GM21825 (cell line): ENCODE data around the gene BTBD9.

Experiments used
- ATAC-seq: cut with Tn5 transposase; IDR thresholded peaks from one replicate; pipeline ENCODE4 v1.9.1; 2021; ENCODE audit warnings: mild to moderate bottlenecking, moderate library complexity; ENCODE audit not compliant: unreplicated experiment

The BTBD9 gene

DNA sequence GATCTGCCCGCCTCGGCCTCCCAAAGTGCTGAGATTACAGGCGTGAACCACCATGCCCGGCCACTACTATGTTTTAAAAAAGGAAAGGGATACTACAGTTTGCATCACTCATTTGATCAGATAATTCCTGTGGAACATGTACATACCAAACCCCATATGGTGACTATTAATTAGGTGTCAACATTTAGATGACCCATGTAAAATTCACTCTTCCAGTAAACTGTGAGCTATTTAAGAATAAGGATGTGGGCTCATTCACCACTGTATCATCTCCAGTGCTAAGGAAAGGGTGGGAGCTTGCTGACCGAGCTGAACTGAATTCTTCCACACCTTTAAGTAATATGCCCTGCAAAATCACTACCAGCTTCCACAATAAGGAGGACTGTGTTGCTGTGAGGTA, 127.5 kb downstream of the BTBD9 start:
- no peak for ATAC-seq

DNA sequence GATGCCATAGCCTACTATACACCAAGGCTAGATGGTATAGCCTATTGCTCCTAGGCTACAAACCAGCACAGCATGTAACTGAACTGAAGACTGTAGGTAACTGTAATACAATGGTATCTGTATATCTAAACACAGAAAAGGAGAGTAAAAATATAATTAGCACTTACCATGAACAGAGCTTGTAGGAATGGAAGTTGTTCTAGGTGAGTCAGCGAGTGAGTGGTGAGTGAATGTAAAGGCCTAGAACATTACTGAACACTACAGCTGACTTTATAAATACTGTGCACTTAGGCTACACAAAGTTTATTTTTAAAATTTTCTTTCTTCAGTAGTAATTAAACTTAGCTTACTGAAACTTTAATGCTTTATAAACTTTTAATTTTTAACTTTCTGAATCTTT, 129.5 kb downstream of the BTBD9 start:
- ATAC-seq = no peak

DNA sequence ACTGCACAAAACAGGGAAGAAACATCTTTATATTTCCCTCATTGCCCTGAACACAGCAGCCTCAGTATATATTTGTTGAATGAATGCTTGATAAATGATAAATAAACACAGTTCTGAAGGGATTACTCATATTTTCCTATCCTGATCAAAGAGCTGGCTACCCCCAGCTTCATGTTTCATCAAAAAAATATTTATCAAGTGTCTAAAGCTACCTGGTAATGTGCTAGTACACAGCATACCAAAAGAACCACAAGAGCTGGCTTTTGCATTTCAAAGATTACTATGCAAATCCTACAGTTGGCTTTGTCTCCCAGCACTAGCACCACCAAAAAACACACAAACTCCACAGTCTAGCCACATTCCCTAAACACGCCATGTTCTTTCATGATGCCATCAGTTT, 130.0 kb downstream of the BTBD9 start:
- ATAC-seq = no peak

DNA sequence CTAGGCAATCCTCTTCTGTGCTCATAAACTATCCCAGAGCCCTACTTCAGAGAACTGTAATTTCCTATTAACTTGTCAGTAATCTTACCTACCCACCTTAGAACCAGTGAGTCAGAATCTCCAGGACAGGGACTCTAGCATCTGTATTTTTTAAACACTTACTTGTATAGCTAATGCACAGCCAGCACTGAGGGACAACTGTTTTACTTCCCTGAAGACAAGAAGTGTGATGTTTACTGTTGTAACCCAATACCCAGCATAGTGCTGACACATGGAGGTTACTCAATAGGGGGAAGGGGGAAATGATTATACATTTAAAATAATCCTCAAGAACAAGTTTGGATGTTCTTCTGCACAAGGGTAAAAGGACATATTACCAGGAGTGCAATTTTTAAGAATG, 130.8 kb downstream of the BTBD9 start:
- no peak for ATAC-seq

DNA sequence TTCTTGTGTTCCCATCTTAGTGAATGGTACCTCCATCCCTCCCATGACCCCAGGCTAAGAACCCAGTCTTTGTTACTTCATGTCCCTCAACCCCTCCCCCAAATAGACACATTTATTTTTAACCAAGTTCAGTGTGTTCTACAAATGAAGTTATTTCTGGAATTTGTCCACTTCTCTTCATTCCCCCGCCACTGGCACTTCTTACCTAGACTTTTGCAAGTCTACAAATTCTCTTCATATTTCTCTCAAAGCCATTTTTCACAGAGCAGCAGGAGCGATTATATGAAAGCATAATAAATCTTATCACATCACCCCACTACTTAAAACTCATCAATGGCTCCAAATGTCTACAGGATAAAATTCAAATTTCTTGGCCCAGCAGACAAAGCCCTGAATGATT, 131.4 kb downstream of the BTBD9 start:
- no peak for ATAC-seq

DNA sequence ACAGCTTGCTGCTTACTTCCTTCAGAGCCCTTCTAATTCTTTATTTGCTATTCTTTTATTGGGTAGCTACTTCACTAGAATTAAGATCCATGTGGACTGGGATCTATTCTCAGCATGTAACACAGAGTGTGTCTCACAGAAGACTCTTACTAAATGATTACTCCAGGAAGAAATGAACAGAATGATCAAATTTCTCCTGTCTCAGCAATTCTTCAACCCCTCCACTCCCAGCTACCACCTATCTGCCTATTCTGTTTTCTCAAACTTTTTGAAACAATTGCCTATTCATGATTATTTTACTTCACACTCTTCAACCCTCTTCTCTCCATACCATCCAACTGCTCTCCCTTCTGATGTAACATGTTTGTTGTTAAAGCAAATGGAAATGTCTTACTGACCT, 132.6 kb downstream of the BTBD9 start:
- no peak for ATAC-seq

DNA sequence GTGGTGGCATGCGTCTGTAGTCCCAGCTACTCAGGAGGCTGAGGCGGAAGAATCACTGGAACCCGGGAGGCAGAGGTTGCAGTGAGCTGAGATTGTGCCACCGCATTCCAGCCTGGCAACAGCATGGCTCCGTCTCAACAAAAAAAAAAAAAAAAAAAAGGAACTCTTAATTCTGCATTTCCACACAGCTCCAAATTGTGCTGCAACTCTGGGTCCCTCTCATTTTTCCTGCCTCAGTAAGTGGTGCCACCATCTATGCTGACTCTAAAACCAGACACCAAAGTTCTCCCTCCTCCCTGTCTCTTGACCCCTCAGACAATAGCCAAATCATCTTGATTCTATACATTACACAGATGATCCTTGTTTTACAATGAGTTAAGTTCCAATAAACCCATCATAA, 133.9 kb downstream of the BTBD9 start:
- ATAC-seq = no peak

DNA sequence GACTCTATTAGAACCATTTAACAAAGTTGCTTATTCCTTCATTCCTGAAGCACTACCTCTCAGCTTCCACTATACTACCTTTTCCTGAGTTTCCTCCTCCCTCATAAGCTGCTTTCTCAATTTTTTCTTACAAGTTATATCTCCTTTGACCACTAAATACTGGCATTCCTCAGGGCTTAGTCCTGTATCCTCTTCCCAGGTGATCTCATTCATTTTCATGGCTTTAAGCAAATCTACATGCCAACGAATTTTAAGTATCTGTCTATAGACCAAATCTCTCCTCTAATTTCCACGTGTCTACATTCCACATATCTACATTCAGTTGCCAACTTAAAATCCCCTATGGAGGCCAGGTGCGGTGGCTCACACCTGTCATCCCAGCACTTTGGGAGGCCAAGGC, 134.7 kb downstream of the BTBD9 start:
- no peak for ATAC-seq

DNA sequence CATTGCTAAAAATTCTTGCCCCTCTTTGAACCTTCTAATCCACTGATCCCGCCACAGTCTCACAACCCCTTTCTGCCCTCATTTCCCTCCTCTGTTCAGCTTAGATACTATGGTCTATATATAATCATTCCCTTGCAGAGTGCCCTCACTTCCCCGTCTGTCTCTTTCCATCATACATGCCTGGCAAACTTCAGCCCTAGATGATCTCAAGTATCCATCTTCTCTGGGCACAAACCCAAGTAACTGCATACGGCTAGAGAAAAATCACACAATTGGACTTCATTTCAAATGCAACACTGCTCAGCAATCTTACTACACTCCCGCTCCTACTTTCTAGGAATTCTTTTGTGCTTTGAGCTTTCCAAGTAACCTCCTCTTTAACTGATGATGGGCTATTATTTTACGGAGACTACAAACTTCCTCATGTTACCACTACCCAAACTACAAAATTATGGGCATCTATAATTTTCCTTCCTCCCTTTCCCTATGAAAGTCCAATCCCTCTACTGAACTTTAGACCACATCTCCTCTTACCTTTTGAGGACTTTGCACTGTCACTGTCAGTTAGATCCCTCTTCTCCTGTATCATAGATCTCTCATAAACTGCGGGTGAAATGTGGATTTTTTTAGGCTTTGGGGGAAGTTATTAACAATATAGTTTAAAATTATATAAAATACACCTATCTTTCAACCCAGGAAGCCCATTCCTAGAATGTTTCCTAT, 135.6 kb downstream of the BTBD9 start:
- ATAC-seq = no peak

DNA sequence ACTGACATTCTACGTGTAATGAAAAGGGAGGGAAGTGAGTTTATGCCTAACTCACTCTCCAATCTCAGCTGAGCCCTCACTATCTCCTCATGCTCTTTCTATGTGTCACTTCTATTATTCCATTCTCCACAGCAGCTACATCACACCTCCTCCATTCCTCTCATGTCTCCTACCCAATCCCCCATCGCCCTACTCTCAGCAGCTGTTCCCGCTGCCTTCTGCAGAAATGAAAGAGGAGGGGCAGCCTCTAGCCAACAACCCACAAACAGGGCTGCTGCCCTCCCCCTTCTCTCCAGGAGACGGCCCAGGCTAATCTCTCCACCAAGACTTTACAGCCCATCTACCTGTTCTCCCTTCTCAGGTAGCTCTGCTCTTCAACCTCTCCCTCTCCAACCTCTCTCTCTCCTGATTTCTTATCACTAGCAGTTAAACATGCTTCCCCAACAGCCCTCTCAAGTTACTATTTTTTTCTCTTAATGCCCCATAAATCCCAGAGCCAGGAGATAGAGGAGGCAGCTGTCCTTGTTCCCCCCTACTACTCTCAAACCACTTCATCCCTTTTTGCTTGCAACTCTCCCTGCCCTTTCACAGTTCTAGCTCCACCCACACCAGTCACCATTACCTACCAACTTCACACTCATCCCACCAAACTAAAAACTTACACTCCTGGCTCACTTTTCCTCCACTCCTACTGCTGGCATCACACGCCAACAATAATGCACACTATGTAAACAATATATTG, 136.5 kb downstream of the BTBD9 start:
- ATAC-seq = no peak

DNA sequence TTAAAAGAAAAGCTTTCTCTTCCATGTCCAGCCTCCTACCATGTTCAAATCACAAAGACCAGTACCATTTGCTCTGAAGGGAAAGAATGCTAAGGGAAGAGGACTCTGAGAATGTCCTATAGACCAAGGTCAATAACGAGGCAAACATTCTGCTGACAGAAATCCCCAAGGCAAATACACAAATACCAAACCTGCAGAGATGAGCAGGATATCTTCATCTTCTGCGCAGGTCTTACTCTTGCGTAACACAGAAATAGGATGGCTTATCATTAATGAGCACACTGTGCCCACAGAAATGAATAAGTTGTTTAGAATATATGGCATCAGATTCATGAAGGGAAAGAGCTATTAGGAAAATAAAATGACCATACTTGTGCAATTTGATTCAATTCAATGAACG, 137.3 kb downstream of the BTBD9 start:
- no peak for ATAC-seq

DNA sequence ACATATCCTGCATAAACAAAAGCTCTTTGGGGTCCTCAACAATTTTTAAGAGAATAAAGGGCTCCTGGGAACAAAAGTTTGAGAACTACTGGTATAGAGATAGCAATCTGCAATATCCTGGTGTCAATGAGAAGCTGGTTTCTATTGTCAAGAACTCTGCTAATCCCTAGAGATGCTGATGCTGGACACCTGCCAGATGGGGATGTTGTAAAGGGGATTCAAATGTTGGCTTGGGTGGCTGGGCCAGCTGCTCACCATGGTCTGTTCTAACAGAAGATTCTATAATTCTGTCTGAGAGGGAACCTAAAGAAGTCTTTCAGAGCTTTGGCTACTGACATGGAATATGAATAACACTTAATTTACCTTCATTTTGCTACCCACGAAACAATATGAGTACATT, 137.8 kb downstream of the BTBD9 start:
- ATAC-seq = no peak

DNA sequence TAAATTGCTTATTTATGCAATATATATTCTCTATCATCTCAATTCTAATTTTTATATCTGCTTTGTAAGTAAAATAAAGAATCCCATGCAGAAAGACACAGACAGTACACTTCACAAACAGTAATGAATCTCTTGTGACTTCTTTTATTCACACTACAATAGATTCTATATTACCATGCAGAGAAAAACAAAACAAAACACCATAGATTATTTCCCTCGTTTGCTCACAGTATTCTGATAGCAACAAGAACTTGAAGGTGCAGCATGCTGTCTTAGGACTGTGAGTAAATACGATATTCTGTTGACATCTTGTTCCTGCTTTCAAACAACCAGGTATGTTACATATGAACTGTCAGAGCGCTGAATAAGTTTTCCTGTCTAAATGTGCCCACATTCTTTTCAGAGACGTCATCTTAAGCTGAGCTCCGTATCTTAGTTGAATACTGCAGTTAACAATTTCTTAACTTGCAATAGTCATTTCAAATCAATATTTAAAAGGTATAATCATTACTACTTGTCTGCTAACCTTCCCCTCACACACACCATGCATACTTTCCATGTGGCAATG, 140.1 kb downstream of the BTBD9 start:
- ATAC-seq = no peak

DNA sequence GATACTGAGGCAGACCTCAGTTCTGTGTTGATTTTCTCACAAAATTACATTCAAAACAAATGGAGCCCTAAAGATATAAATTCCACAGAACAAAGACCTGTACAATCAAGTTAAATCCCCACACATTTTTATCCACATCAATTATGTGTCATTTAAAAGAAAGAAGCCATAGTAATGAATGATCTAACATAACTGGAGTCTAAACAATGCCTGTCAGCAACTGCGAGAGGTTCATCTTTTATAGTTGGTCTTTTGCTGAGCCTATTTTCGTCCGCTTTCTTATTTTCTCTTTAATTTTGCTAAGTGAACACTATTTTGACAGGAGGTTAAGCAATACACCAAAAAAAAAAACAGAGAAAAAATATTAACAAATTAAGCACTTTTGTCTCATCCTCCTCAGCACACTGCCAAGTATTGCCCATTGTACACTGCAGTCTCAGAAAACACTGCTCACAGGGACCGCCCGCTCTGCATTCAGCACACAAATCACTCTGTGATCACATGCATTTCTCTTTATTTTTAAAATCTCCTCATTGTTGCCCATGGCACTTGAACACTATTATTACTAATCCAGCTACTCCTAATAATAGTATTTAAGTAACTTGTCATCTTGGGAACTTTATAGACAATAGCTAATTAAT, 140.8 kb downstream of the BTBD9 start:
- ATAC-seq = no peak

DNA sequence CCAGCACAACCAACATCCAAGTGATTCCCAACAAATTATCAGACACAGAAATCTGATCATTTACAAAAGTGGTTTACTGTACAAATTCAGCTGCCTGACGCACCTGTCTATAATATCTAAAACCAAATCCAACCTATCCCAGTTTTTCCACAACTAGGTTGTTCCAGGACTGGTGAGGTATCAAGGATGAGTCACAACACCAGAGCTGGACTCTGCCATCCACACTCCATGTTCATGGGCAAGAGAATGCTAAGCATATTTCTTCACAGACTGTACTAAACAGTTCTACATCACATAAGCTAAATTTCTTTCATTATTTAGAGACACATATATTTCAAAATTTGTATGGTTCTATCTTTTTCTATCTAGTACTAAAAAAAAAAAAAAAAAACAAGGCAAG, 141.6 kb downstream of the BTBD9 start:
- ATAC-seq = no peak

DNA sequence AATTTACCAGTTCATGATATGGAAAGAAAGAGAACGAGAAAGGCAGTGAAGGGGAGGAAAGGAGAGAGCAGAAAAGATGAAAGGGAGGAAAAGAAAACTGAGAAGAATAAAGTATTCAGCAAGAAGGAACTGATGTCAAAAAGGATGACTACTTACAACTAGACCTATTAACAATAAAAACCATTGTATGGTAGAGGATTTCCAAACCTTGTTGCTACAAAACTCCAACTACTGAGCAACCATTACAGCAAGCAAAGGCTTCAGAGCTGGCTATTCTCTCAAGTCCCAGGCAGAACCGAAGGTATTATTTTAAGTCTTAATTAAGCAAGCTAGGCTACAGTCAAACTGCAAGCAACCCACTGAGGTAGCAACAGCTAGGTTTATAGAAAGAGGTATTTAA, 142.2 kb downstream of the BTBD9 start:
- no peak for ATAC-seq

DNA sequence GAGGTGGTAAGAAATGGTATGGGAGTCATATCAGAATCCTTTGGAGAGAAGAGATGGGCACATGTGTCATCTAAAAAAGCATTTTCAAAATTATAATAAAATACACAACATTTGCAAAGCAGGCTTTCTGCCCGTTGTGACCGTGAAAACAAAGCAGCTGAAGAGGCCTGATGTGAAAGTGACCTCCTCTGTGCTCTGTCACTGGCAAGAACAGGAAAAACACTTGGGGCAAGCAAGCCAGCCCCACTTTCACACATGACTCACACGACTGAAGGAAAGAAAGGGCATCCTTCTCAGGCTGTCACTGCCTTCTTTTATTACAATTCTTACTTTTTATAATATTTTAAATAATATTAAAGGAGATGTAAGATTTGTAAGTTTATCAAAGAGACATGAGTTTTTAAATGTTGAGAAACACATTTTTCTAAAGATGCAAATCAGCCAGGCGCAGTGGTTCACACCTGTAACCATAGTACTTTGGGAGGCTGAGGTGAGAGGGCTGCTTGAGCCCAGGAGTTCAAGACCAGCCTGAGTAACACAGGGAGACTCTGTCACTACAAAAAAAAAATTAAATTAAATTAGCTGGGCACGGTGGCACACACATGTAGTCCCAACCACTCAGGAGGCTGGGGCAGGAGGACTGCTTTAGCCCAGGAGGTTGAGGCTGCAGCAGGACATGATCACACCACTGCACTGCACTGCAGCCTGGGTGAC, 143.7 kb downstream of the BTBD9 start:
- no peak for ATAC-seq

DNA sequence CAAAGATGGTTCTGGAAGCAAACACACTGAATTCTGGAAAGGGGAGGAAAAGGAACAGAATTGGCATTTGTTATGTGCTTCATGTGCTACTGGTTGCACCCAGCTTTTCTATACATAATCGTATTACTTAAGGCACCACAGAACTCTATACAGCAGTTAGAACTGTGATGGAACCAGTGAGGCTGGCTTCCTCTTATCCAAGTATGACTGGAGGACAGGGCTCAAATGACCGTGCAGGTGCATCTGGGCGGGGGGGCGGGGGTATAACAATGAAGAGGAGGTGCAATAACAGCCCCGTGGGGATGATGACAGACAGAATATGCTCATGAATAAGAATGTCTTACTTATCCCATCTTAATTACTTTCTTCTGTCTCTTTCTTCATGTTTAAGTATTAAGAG, 144.2 kb downstream of the BTBD9 start:
- no peak for ATAC-seq

DNA sequence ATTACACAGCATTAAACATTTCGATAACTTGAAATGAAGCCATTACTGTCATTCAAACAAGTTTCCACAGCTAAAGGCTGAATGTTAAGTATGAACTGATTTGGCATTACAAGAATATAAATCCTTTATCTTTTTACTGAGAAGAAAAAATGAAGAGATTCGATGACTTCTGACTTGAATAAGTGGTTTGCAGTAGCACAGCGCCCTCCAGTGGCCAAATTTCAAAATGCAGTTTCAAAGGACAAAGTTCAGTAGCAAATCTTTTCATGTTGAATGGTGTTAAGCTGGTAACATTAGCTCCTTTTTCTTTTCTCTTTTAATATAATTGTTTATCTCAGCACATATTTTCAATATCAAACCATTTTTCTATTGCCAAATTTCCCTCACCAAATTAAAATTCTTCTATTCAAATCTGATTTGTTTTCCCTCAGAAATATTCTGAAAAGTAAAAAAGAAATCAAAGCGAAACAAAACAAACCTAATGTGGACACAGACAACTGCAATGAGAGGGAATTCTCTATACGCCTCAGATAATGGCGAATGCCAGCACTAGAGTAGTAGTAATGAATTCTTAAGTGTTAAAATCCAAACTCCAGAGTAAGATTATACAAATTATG, 145.7 kb downstream of the BTBD9 start:
- ATAC-seq = no peak

DNA sequence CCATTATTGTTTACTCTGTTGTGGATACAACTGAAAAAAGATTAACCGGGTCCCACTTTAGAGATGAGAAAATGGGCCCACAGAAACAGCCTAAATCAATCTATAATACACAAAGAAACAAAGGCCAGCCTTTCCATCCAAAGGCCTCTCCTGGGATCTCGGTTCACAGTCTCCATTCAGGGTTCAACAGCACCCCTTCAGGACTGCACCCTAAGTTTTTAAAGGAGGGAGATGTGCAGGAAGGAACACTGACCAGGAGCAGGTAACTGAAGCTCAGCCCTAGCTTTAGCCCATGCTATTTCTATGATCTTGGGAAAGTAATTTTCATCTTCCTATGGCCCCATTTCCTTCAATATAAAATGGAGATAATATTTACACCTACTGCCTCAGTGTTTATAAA, 147.7 kb downstream of the BTBD9 start:
- ATAC-seq = no peak

DNA sequence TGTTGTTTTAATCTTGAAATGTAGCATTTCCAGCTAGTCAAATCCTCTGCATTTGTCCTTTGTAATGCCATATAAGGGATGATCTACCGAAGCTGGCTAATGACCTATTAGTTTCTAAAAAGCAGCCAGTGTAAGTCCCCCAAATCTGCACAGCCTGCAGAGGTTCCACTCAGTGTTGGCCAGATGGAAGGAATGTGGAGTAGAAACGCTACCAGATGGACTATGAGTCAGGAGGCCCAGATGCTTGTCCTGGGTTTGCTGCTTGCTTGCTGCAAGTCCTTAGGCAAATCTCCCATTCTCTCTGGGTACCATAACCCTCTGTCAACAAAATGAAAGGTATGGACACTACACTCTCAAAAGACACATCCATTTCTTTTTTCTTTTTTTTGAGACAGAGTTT, 149.8 kb downstream of the BTBD9 start:
- no peak for ATAC-seq
